Measurements from ENCODE around the gene TMEM220. TPM values are rescaled to one million over a fixed set of nuclear protein-coding genes. Genes with fewer than 3 reads are reported as not detected.

The TMEM220 gene
- total and polyA plus RNA-seq, 10 of the 15 experiments (the other 5 are each of a cell fraction or from before 2014, with no cell fraction given) = 0.02 to 0.30 (median 0.06) TPM; not detected in 1

GRCh38 chr17:10716218-10716617 lies 13.6 kb downstream of the TMEM220 start:
- Histone ChIP-seq H3K9me3 (replicated peaks; ENCODE audit: control insufficient read depth, insufficient read depth, low read length) (no peaks in the 10 kb centered on the region), H3K4me1 (ENCODE audit: control insufficient read depth, insufficient read depth, low read length) (no peaks in the 10 kb centered on the region), H3K79me2 (ENCODE audit: control insufficient read depth, insufficient read depth, low read length) (no peaks in the 10 kb centered on the region), H3K27me3 (replicated peaks in 1 of 2; ENCODE audit: control insufficient read depth in 2 of 2, insufficient read depth in 2 of 2, low read length in 1 of 2) (no peaks in the 10 kb centered on the region), H4K20me1 (ENCODE audit: control insufficient read depth, insufficient read depth) (no peaks in the 10 kb centered on the region), H3K4me2 (ENCODE audit: control insufficient read depth, insufficient read depth) (no peak overlapping the region), H3K36me3 (ENCODE audit: control insufficient read depth in 2 of 2, insufficient read depth in 2 of 2, low read length in 1 of 2) (peaks cover 3 to 6% of the 10 kb centered on the region in 2 experiments; a peak in 3 of 4 replicates), H3K27ac (ENCODE audit: control insufficient read depth, insufficient read depth) (no peak overlapping the region), H3K4me3 (no peak overlapping the region), H2AFZ (ENCODE audit: control insufficient read depth, low read depth, low read length) (no peak overlapping the region), H3K9ac (ENCODE audit: control insufficient read depth, insufficient read depth, low read length) (no peak overlapping the region)
- ChIA-PET POLR2A (no interaction called here), RAD21 (ENCODE audit: unreplicated experiment) (no interaction called here), SMC1A (ENCODE audit: uncharacterized antibody, unreplicated experiment) (no interaction called here), CTCF (no interaction called here)
- BruUV-seq (replicated peaks) = no TSS peak
- ATAC-seq (no peak), FAIRE-seq (no peak), DNase-seq (ENCODE audit: low read depth, low spot score) (no peak)
- in situ Hi-C loops (cut with MboI) (no loop called here), intact Hi-C loops (cut with micrococcal nuclease; ENCODE audit: unreplicated experiment) (loop anchor here (5.0 kb wide), 1 partner anchor 1256 kb away; no protein-coding TSS in a partner anchor)
- WGBS (ENCODE audit: insufficient coverage, insufficient replicate concordance, low lambda C conversion rate, missing lambda C conversion rate) = 94% methylated on average over 10 of the region's 10 CpGs
- TF ChIP-seq SKIL (IDR thresholded peaks at IDR 0.05; ENCODE audit: low read depth, poor library complexity, severe bottlenecking) (no peak), ZSCAN29 (IDR thresholded peaks at IDR 0.05) (no peak), PML (IDR thresholded peaks at IDR 0.05; ENCODE audit: low read length) (no peak), E4F1 (IDR thresholded peaks at IDR 0.05; ENCODE audit: borderline replicate concordance, partially characterized antibody) (no peak), NBN (IDR thresholded peaks at IDR 0.05) (no peak), MAX (IDR thresholded peaks at IDR 0.05; ENCODE audit: low read depth, low read length) (no peak), ZNF274 (IDR thresholded peaks at IDR 0.05; ENCODE audit: insufficient read depth, insufficient read length) (no peak), FOXM1 (IDR thresholded peaks at IDR 0.05; ENCODE audit: low read depth, low read length) (no peak), FOXK2 (IDR thresholded peaks at IDR 0.05) (no peak), SUPT20H (IDR thresholded peaks at IDR 0.05; ENCODE audit: borderline replicate concordance, control insufficient read depth, low read depth, low read length) (no peak), ZNF592 (IDR thresholded peaks at IDR 0.05) (no peak), HCFC1 (IDR thresholded peaks at IDR 0.05; ENCODE audit: low read length) (no peak), HSF1 (IDR thresholded peaks at IDR 0.05; ENCODE audit: low read depth, low read length) (no peak)

All from GM12878 (cell line).